PC-9 (cell line): ENCODE measurements around the gene DYRK4. TPM values are rescaled to one million over a fixed set of nuclear protein-coding genes. Genes with fewer than 3 reads are reported as not detected.
A peak's percentile ranks its signal among the peaks of the same experiment; 100 is the strongest.

Experiments used
- BruUV-seq: library from RNA; stranded (reverse); fragments of 400-500 nt; replicated peaks from 2 replicates; lab custom pipeline; 2021; lab: Mats Ljungman, UMichigan
- CTCF ChIA-PET: fragments of 300-600 bp; sonication (Branson Sonifier 250); formaldehyde crosslinking; loops from one replicate; lab custom pipeline; 2022; ENCODE audit warnings: antibody characterized with exemption; lab: Charles Lee
- POLR2A ChIA-PET: fragments of 300-600 bp; sonication (Branson Sonifier 250); formaldehyde crosslinking; loops from one replicate; lab custom pipeline; 2022; ENCODE audit warnings: antibody characterized with exemption; ENCODE audit not compliant: unreplicated experiment; lab: Charles Lee
- DNase-seq, 2 experiments: peaks; one replicate each; pipeline versions ENCODE4 v3.0.0 to v3.0.0-alpha.2; 2015 to 2022; ENCODE audit warnings: mixed read lengths in 1 of 2
- H2AFZ ChIP-seq: fragments of 200-600 bp; sonication (generic); 2 replicates; pipeline ENCODE4 v1.8.1; 2017; ENCODE audit warnings: antibody characterized with exemption
- H3F3A ChIP-seq: fragments of 200-600 bp; sonication (generic); 2 replicates; pipeline ENCODE4 v1.8.1; 2017; ENCODE audit warnings: antibody characterized with exemption, mild to moderate bottlenecking, low read depth; ENCODE audit not compliant: insufficient read depth
- H3K27ac ChIP-seq: fragments of 200-600 bp; sonication (generic); 2 replicates; pipeline ENCODE4 v1.6.1; 2016; ENCODE audit warnings: mixed run types
- H3K27me3 ChIP-seq: fragments of 200-600 bp; sonication (generic); 2 replicates; pipeline ENCODE4 v1.6.1; 2016; ENCODE audit warnings: low read depth, mixed run types; ENCODE audit not compliant: insufficient read depth
- H3K36me3 ChIP-seq: fragments of 200-600 bp; sonication (generic); 2 replicates; pipeline ENCODE4 v1.6.1; 2016; ENCODE audit warnings: low read depth, mixed run types
- H3K4me1 ChIP-seq: fragments of 200-600 bp; sonication (generic); replicated peaks from 2 replicates; pipeline ENCODE4 v1.6.1; 2016; ENCODE audit warnings: mixed run types; ENCODE audit not compliant: insufficient read depth
- H3K4me2 ChIP-seq: fragments of 200-600 bp; sonication (generic); 2 replicates; pipeline ENCODE4 v1.6.1; 2017; ENCODE audit warnings: mixed run types
- H3K4me3 ChIP-seq: fragments of 200-600 bp; sonication (generic); 2 replicates; pipeline ENCODE4 v1.6.1; 2016; ENCODE audit warnings: mixed run types
- H3K79me2 ChIP-seq: fragments of 200-600 bp; sonication (generic); 2 replicates; pipeline ENCODE4 v1.6.1; 2017; ENCODE audit warnings: low read depth, mixed run types
- H3K9me2 ChIP-seq: fragments of 200-600 bp; sonication (generic); 2 replicates; pipeline ENCODE4 v1.8.1; 2017; ENCODE audit warnings: mild to moderate bottlenecking; ENCODE audit not compliant: insufficient read depth
- H3K9me3 ChIP-seq: fragments of 200-600 bp; sonication (generic); 2 replicates; pipeline ENCODE4 v1.8.1; 2016; ENCODE audit warnings: low read depth; ENCODE audit not compliant: insufficient read depth
- H4K20me1 ChIP-seq: fragments of 200-600 bp; sonication (generic); 2 replicates; pipeline ENCODE4 v1.8.1; 2017; ENCODE audit not compliant: insufficient read depth
- EZH2 ChIP-seq: fragments of 200-600 bp; sonication (generic); IDR thresholded peaks from 2 replicates; pipeline ENCODE4 v1.8.0; 2017; ENCODE audit warnings: antibody characterized with exemption, low read depth
- intact Hi-C: fragments of 100-400 bp; cut with micrococcal nuclease; formaldehyde crosslinking; loops from one replicate; pipeline ENCODE4 v1.10.0; 2022; ENCODE audit not compliant: unreplicated experiment
- total RNA-seq: library from RNA; stranded (reverse); gene quantifications from 2 replicates; pipeline ENCODE4 v1.2.3, GENCODE V29; 2021
- TF ChIP-seq, protein P1 (sequence below): fragments of 200-600 bp; sonication (generic); conservative IDR thresholded peaks from 2 replicates; pipeline ENCODE4 v1.6.1; 2017; ENCODE audit warnings: mixed run types, antibody characterized with exemption, mild to moderate bottlenecking, moderate library complexity

Gene DYRK4
- total RNA-seq, 1 experiment from 2014 or later = 41.8 TPM

DNA sequence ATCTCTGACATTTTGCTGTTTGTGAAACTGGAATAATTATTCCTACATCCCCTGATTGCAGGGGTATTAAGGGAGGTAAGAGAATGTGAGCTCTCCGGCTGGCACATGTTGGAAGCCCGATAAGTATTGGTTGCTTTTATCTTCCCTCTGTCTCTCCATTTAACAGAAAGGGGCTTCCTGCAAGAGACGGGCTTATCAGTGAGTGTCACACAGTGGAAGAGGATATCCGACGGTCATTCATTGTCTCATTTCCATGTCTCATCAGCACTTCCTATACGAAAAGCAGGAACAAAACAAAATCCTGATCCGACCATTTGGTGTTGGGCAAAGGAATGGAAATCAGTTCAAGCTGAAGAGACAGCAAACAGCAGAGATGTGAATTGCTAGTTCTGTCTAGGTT, 10.7 kb downstream of the DYRK4 start:
- no peak for TF ChIP-seq EZH2
- TF ChIP-seq, protein P1, sequence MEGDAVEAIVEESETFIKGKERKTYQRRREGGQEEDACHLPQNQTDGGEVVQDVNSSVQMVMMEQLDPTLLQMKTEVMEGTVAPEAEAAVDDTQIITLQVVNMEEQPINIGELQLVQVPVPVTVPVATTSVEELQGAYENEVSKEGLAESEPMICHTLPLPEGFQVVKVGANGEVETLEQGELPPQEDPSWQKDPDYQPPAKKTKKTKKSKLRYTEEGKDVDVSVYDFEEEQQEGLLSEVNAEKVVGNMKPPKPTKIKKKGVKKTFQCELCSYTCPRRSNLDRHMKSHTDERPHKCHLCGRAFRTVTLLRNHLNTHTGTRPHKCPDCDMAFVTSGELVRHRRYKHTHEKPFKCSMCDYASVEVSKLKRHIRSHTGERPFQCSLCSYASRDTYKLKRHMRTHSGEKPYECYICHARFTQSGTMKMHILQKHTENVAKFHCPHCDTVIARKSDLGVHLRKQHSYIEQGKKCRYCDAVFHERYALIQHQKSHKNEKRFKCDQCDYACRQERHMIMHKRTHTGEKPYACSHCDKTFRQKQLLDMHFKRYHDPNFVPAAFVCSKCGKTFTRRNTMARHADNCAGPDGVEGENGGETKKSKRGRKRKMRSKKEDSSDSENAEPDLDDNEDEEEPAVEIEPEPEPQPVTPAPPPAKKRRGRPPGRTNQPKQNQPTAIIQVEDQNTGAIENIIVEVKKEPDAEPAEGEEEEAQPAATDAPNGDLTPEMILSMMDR = no peak
- no TSS peak for BruUV-seq
- no peaks in the 10 kb centered on the region for H3K79me2 ChIP-seq
- H3K4me3 ChIP-seq = no peak overlapping the region
- CTCF ChIA-PET = no interaction called here
- DNase-seq = no peak
- no peaks in the 10 kb centered on the region for H3K4me1 ChIP-seq
- H3K9me2 ChIP-seq = no peaks in the 10 kb centered on the region
- H3K9me3 ChIP-seq = no peaks in the 10 kb centered on the region
- H4K20me1 ChIP-seq = no peaks in the 10 kb centered on the region
- H2AFZ ChIP-seq = no peak overlapping the region
- H3K27ac ChIP-seq = no peak overlapping the region
- no peaks in the 10 kb centered on the region for H3K36me3 ChIP-seq
- H3F3A ChIP-seq = no peaks in the 10 kb centered on the region
- H3K4me2 ChIP-seq = no peak overlapping the region
- intact Hi-C loops = no loop called here
- POLR2A ChIA-PET = no interaction called here
- peaks cover 29% of the 10 kb centered on the region for H3K27me3 ChIP-seq

DNA sequence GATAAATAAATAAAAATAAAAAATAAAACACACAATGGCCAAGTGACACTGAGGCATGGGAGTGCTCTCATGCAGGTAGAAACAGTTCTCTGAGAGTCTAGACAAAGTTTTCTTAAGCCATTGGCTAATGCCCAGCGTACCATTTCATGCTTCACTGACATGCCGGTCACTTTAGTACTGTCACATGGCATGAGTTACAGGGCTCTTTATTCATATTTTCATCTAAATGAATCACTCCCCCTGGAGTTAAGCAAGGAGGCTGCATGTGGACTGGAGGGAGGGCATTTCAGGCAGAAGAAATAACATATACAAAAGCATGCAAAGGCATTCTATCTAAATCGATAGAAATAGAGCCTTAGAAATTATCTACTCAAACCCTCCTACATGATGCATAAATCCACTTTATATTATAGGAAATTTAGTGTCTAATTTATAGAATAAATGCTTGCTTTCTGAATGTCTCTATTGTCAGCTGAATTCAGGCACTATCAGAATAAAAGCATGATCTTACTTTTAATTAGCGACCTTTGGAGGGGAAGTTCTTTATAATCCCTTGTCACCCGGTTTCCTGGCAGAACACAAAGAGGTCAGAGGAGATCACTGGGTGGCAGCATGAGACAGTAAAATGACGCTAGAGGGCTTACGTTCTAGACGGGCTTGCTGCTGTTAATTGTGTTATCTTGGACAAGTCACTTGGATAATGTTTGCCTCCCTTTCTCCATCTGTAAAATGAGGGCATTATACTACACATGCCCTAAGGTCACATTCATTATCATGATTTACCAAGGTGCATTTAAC, 17.5 kb downstream of the DYRK4 start:
- no peak overlapping the region for H2AFZ ChIP-seq
- H3K36me3 ChIP-seq = no peaks in the 10 kb centered on the region
- no peaks in the 10 kb centered on the region for H3K9me2 ChIP-seq
- no peaks in the 10 kb centered on the region for H3F3A ChIP-seq
- ChIA-PET CTCF (no interaction called here), POLR2A (no interaction called here)
- no peaks in the 10 kb centered on the region for H3K79me2 ChIP-seq
- no peaks in the 10 kb centered on the region for H3K9me3 ChIP-seq
- TF ChIP-seq, protein P1 = peak; percentile 27; the same call in 1 of the 2 replicates
- no peak for TF ChIP-seq EZH2
- BruUV-seq = no TSS peak
- intact Hi-C loops = no loop called here
- no peaks in the 10 kb centered on the region for H4K20me1 ChIP-seq
- peaks cover 88% of the 10 kb centered on the region for H3K27me3 ChIP-seq
- no peak overlapping the region for H3K4me2 ChIP-seq
- no peaks in the 10 kb centered on the region for H3K4me1 ChIP-seq
- H3K4me3 ChIP-seq = no peak overlapping the region
- DNase-seq = no peak
- H3K27ac ChIP-seq = no peak overlapping the region

GRCh38 chr12:4580281-4580688, 18.3 kb downstream of the DYRK4 start:
- H3K4me2 ChIP-seq = no peak overlapping the region

More at GRCh38 chr12:4580281-4580688, 18.3 kb downstream of the DYRK4 start:
- Histone ChIP-seq H3K79me2 (no peaks in the 10 kb centered on the region), H3K27me3 (peaks cover 91% of the 10 kb centered on the region), H3K4me1 (no peaks in the 10 kb centered on the region), H3K27ac (no peak overlapping the region), H3K9me3 (no peaks in the 10 kb centered on the region), H4K20me1 (no peaks in the 10 kb centered on the region), H3K4me3 (no peak overlapping the region), H3K36me3 (no peaks in the 10 kb centered on the region), H3K9me2 (no peaks in the 10 kb centered on the region), H3F3A (no peaks in the 10 kb centered on the region), H2AFZ (no peak overlapping the region)
- DNase-seq = no peak
- CTCF ChIA-PET = no interaction called here
- POLR2A ChIA-PET = no interaction called here
- no TSS peak for BruUV-seq
- intact Hi-C loops = no loop called here
- TF ChIP-seq, protein P1 = no peak
- no peak for TF ChIP-seq EZH2
